Neural cell (in vitro differentiated cells): Measurements from ENCODE around the gene DMXL1. TPM values are rescaled to one million over a fixed set of nuclear protein-coding genes. Genes with fewer than 3 reads are reported as not detected.

Experiments used
- H2AFZ ChIP-seq: fragments of 200-600, 300-800 bp; sonication (generic), shearing (Covaris generic); 2 replicates; pipeline ENCODE4 v1.6.0; 2014; ENCODE audit warnings: low read depth, mild to moderate bottlenecking, antibody characterized with exemption, low read length, moderate library complexity
- H3F3A ChIP-seq: fragments of 200-600 bp; shearing (Covaris generic); 2 replicates; pipeline ENCODE4 v1.6.1; 2016; ENCODE audit warnings: mild to moderate bottlenecking, moderate library complexity, mixed read lengths, antibody characterized with exemption, low read length; ENCODE audit not compliant: insufficient read depth, poor library complexity, severe bottlenecking
- H3K27ac ChIP-seq: fragments of 200-600, 300-800 bp; sonication (generic), shearing (Covaris generic); 2 replicates; pipeline ENCODE4 v1.5.1; 2014; ENCODE audit warnings: mild to moderate bottlenecking, low read length, moderate library complexity
- H3K27me3 ChIP-seq: fragments of 300-800, 200-600 bp; sonication (generic), shearing (Covaris generic); 2 replicates; pipeline ENCODE4 v1.6.0; 2014; ENCODE audit warnings: mild to moderate bottlenecking, low read depth, low read length, moderate library complexity; ENCODE audit not compliant: insufficient read depth
- H3K36me3 ChIP-seq: fragments of 300-800, 200-600 bp; sonication (generic), shearing (Covaris generic); 2 replicates; pipeline ENCODE4 v1.5.1; 2014; ENCODE audit warnings: mild to moderate bottlenecking, antibody characterized with exemption, low read length, moderate library complexity; ENCODE audit not compliant: insufficient read depth
- H3K4me2 ChIP-seq: fragments of 300-800, 200-600 bp; sonication (generic), shearing (Covaris generic); 2 replicates; pipeline ENCODE4 v1.6.0; 2014; ENCODE audit warnings: mild to moderate bottlenecking, low read length
- H3K4me3 ChIP-seq: fragments of 300-800, 200-600 bp; sonication (generic), shearing (Covaris generic); 2 replicates; pipeline ENCODE4 v1.5.1; 2014; ENCODE audit warnings: mild to moderate bottlenecking, low read length, moderate library complexity
- H3K79me2 ChIP-seq: fragments of 200-600 bp; shearing (Covaris generic); replicated peaks from 2 replicates; pipeline ENCODE4 v1.6.0; 2014; ENCODE audit warnings: mild to moderate bottlenecking, low read length, moderate library complexity; ENCODE audit not compliant: insufficient read depth
- H3K9ac ChIP-seq: fragments of 300-800, 200-600 bp; sonication (generic), shearing (Covaris generic); 2 replicates; pipeline ENCODE4 v1.6.1; 2016; ENCODE audit warnings: mild to moderate bottlenecking, low read length, mixed read lengths
- H3K9me2 ChIP-seq: fragments of 200-600 bp; shearing (Covaris generic); 2 replicates; pipeline ENCODE4 v1.6.1; 2016; ENCODE audit warnings: mild to moderate bottlenecking, low read length, mixed read lengths; ENCODE audit not compliant: insufficient read depth
- H3K9me3 ChIP-seq: fragments of 200-600, 300-800 bp; sonication (generic), shearing (Covaris generic); 2 replicates; pipeline ENCODE4 v1.6.1; 2016; ENCODE audit warnings: mild to moderate bottlenecking, mixed run types, low read length, moderate library complexity, mixed read lengths
- H4K20me1 ChIP-seq: fragments of 200-600 bp; shearing (Covaris generic); 2 replicates; pipeline ENCODE4 v1.6.1; 2016; ENCODE audit warnings: mild to moderate bottlenecking, mixed run types; ENCODE audit not compliant: insufficient read depth
- EP300 ChIP-seq: fragments of 450-650 bp; conservative IDR thresholded peaks from 2 replicates; pipeline ENCODE4 v1.6.1; 2014; ENCODE audit warnings: antibody characterized with exemption, mild to moderate bottlenecking, moderate library complexity; ENCODE audit not compliant: poor library complexity, severe bottlenecking
- EZH2 ChIP-seq: fragments of 200-600, 300-800 bp; shearing (Covaris generic), sonication (generic); IDR thresholded peaks from 2 replicates; pipeline ENCODE4 v1.6.1; 2014; ENCODE audit warnings: antibody characterized with exemption, low read length, borderline replicate concordance, mild to moderate bottlenecking; ENCODE audit not compliant: insufficient read depth, poor library complexity, severe bottlenecking
- MXI1 ChIP-seq: fragments of 450-650 bp; conservative IDR thresholded peaks from 2 replicates; pipeline ENCODE4 v1.6.1; 2014; ENCODE audit warnings: antibody characterized with exemption, mild to moderate bottlenecking; ENCODE audit not compliant: poor library complexity, severe bottlenecking
- POLR2AphosphoS5 ChIP-seq: IDR thresholded peaks from 2 replicates; pipeline ENCODE4 v1.6.1; 2012
- RAD21 ChIP-seq: fragments of 450-650 bp; conservative IDR thresholded peaks from 2 replicates; pipeline ENCODE4 v1.6.1; 2014; ENCODE audit warnings: antibody characterized with exemption, mild to moderate bottlenecking, moderate library complexity
- SMC3 ChIP-seq: fragments of 450-650 bp; conservative IDR thresholded peaks from 2 replicates; pipeline ENCODE4 v1.6.1; 2014; ENCODE audit warnings: antibody characterized with exemption, mild to moderate bottlenecking, moderate library complexity; ENCODE audit not compliant: poor library complexity
- TAF1 ChIP-seq: IDR thresholded peaks from 2 replicates; pipeline ENCODE4 v1.6.1; 2012; ENCODE audit warnings: low read depth
- polyA plus RNA-seq: library from polyadenylated mRNA; depleted of rRNA; stranded (reverse); fragments of >200 nt; gene quantifications from 2 replicates; pipeline ENCODE4 v1.2.3, GENCODE V29; 2014
- TF ChIP-seq, protein P1 (sequence below): fragments of 450-650 bp; IDR thresholded peaks from 2 replicates; pipeline ENCODE4 v1.5.1; 2014; ENCODE audit warnings: antibody characterized with exemption, mild to moderate bottlenecking, moderate library complexity; ENCODE audit not compliant: poor library complexity, severe bottlenecking
- TF ChIP-seq, protein P2 (sequence below): IDR thresholded peaks from 2 replicates; pipeline ENCODE4 v1.6.1; 2012; ENCODE audit warnings: borderline replicate concordance

The DMXL1 gene
- polyA plus RNA-seq, 1 donor from 2014 or later: 46.9 TPM

DNA sequence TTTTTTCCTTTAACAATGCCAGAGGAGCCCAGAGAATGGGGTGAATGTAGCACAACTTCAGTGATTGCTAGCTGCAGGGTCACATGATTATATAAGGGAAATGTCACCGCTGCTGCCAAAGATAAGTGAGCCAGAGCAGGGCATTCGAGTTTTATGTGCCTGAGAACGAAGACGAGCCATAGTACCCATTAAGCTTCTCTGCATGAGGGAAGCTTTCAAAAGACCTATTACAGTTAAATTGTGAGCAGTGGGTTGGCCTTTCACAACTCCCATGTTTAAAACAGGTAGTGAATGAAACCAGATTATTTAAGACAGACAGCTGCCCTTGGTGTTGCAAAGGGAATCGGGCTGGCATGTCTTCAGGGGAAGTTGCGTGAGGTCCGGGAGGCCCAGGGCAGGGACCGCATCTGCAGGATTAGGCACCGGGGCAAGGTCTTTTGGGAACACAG, 202.5 kb downstream of the DMXL1 start:
- H3K4me2 ChIP-seq: no peak overlapping the region
- no peak overlapping the region for H2AFZ ChIP-seq
- H3K79me2 ChIP-seq: no peaks in the 10 kb centered on the region
- TF ChIP-seq SMC3: no peak
- TF ChIP-seq RAD21: no peak
- TF ChIP-seq, protein P1, sequence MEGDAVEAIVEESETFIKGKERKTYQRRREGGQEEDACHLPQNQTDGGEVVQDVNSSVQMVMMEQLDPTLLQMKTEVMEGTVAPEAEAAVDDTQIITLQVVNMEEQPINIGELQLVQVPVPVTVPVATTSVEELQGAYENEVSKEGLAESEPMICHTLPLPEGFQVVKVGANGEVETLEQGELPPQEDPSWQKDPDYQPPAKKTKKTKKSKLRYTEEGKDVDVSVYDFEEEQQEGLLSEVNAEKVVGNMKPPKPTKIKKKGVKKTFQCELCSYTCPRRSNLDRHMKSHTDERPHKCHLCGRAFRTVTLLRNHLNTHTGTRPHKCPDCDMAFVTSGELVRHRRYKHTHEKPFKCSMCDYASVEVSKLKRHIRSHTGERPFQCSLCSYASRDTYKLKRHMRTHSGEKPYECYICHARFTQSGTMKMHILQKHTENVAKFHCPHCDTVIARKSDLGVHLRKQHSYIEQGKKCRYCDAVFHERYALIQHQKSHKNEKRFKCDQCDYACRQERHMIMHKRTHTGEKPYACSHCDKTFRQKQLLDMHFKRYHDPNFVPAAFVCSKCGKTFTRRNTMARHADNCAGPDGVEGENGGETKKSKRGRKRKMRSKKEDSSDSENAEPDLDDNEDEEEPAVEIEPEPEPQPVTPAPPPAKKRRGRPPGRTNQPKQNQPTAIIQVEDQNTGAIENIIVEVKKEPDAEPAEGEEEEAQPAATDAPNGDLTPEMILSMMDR: no peak
- TF ChIP-seq POLR2AphosphoS5: no peak
- no peak for TF ChIP-seq EP300
- TF ChIP-seq MXI1: no peak
- TF ChIP-seq EZH2: no peak
- TF ChIP-seq, protein P2, sequence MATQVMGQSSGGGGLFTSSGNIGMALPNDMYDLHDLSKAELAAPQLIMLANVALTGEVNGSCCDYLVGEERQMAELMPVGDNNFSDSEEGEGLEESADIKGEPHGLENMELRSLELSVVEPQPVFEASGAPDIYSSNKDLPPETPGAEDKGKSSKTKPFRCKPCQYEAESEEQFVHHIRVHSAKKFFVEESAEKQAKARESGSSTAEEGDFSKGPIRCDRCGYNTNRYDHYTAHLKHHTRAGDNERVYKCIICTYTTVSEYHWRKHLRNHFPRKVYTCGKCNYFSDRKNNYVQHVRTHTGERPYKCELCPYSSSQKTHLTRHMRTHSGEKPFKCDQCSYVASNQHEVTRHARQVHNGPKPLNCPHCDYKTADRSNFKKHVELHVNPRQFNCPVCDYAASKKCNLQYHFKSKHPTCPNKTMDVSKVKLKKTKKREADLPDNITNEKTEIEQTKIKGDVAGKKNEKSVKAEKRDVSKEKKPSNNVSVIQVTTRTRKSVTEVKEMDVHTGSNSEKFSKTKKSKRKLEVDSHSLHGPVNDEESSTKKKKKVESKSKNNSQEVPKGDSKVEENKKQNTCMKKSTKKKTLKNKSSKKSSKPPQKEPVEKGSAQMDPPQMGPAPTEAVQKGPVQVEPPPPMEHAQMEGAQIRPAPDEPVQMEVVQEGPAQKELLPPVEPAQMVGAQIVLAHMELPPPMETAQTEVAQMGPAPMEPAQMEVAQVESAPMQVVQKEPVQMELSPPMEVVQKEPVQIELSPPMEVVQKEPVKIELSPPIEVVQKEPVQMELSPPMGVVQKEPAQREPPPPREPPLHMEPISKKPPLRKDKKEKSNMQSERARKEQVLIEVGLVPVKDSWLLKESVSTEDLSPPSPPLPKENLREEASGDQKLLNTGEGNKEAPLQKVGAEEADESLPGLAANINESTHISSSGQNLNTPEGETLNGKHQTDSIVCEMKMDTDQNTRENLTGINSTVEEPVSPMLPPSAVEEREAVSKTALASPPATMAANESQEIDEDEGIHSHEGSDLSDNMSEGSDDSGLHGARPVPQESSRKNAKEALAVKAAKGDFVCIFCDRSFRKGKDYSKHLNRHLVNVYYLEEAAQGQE: no peak
- no peak for TF ChIP-seq TAF1
- H3K9me2 ChIP-seq: no peaks in the 10 kb centered on the region
- no peak overlapping the region for H3K4me3 ChIP-seq
- no peaks in the 10 kb centered on the region for H3K36me3 ChIP-seq
- H3K9ac ChIP-seq: no peak overlapping the region
- H3K27me3 ChIP-seq: peaks cover 10% of the 10 kb centered on the region
- H3K27ac ChIP-seq: no peak overlapping the region
- H3K9me3 ChIP-seq: no peaks in the 10 kb centered on the region
- H4K20me1 ChIP-seq: no peaks in the 10 kb centered on the region
- no peaks in the 10 kb centered on the region for H3F3A ChIP-seq

DNA sequence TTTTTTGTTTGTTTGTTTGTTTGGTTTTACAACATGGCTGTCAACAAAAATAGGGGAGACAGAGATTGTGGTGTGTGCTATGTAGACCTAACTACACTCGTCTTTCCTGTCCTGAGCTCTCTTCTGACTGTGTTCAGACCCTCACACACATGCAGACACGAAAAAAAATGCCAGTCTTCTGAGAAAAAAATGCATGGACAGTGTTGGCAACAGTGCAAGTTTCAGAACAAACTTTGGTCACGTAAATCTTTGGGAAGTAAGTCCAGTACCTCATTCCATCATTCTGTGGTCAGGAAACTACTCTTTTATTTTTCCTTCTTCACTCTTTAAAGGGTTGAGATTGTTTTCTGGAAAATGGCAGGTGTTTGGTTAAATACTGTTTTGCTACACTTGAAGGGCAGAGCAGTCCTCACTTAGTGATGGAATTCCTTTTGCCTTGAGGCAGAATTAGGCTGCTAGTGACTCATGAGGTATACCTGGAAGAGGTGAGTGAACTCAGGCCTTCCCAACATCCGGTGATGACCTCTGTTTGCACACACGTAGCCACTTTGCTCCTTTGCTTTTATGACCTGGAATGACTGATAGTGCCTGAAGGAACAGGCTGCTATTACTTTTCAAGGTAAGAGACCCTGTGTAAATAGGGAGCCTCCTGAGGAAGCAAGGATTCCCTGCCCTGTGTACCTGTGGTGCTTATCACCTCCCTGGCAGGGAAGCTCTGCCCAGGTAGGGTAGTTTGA, 203.3 kb downstream of the DMXL1 start:
- TF ChIP-seq RAD21 (no peak), POLR2AphosphoS5 (no peak), MXI1 (no peak), EZH2 (no peak), TAF1 (no peak), EP300 (no peak), SMC3 (no peak)
- TF ChIP-seq, protein P1: no peak
- TF ChIP-seq, protein P2: no peak
- no peak overlapping the region for H3K4me2 ChIP-seq
- no peak overlapping the region for H3K4me3 ChIP-seq
- no peaks in the 10 kb centered on the region for H3K9me3 ChIP-seq
- no peaks in the 10 kb centered on the region for H3K9me2 ChIP-seq
- H3K27ac ChIP-seq: no peak overlapping the region
- no peak overlapping the region for H2AFZ ChIP-seq
- no peaks in the 10 kb centered on the region for H3K79me2 ChIP-seq
- H3K9ac ChIP-seq: no peak overlapping the region
- no peaks in the 10 kb centered on the region for H3F3A ChIP-seq
- no peaks in the 10 kb centered on the region for H3K36me3 ChIP-seq
- peaks cover 3% of the 10 kb centered on the region for H3K27me3 ChIP-seq
- no peaks in the 10 kb centered on the region for H4K20me1 ChIP-seq
